ENCODE measurements around the gene ELOVL5.

DNA sequence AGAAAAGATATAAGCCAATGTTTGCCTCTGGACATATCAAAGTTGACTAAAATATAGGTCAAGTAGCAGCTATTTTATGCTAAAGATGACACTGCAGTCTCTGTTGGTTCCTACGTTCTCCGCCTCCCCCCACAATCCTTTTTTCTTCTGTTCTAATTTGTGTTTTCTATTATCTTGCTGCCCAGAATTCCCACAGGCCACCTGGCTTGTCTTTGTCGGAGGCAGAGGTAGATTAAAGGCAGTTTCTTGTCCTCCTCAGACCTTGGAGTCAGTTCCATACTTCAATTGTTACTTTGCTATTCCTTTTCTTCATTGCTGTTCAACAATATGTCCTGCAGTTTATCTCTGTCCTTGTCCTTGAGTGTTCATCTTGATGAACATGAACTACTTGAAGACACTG, 3.6 kb upstream of the ELOVL5 start:
- TF ChIP-seq SUZ12 (IDR thresholded peaks at IDR 0.05; ENCODE audit: extremely low read depth, insufficient read depth, insufficient read length) (no peak), ZNF274 (IDR thresholded peaks at IDR 0.05; ENCODE audit: low read depth, low read length) (no peak)
